ENCODE measurements around the gene MUC5B. TPM values are rescaled to one million over a fixed set of nuclear protein-coding genes. Genes with fewer than 3 reads are reported as not detected.

MUC5B gene
- total RNA-seq, 4 donors from 2014 or later, result 0.44 TPM; not detected in 3

- TF ChIP-seq CTCF (IDR thresholded peaks at IDR 0.05), result no peak
- peak; percentile 69 for ATAC-seq (ENCODE audit: low FRiP score)
- DNase-seq (ENCODE audit: low spot score), result no peak
These were observed 86.1 kb downstream of the MUC5B start for GRCh38 chr11:1308743-1309497.

GRCh38 chr11:1309498-1310317 is 86.8 kb downstream of the MUC5B start, which contains the start of gene TOLLIP:
Gene TOLLIP, minus strand, starts transcription at chr11:1309632. Its CDS starts 134 bp downstream, at chr11:1309498.
- no peak for TF ChIP-seq CTCF (IDR thresholded peaks at IDR 0.05)

GRCh38 chr11:1310318-1310687 is 87.4 kb downstream of the MUC5B start:
- no peak for TF ChIP-seq CTCF (IDR thresholded peaks at IDR 0.05)

More at GRCh38 chr11:1309498-1310317, 86.8 kb downstream of the MUC5B start, which contains the start of gene TOLLIP:
- peak; percentile 86 for DNase-seq (ENCODE audit: low spot score)
- ATAC-seq (ENCODE audit: low FRiP score), result peak; percentile 98

GRCh38 chr11:1310772-1311468 is 88.1 kb downstream of the MUC5B start:
- DNase-seq (ENCODE audit: low spot score) (no peak), ATAC-seq (ENCODE audit: low FRiP score) (no peak)
- no peak for TF ChIP-seq CTCF (IDR thresholded peaks at IDR 0.05)

More at GRCh38 chr11:1310318-1310687, 87.4 kb downstream of the MUC5B start:
- ATAC-seq (ENCODE audit: low FRiP score) (no peak), DNase-seq (ENCODE audit: low spot score) (no peak)

Small RNA genes lying within 50 kb of the gene (small RNA-seq; reads per million reads assigned to genes)
- not detected for gene MIR6744

Other genes starting within 250 kb of the MUC5B start
- gene MUC6, start 186.3 kb upstream of the MUC5B start, total RNA-seq, result not detected
- gene MUC2, start 148.2 kb upstream of the MUC5B start, total RNA-seq, result not detected
- not detected for gene MUC5AC, start 65.1 kb upstream of the MUC5B start, total RNA-seq
- gene TOLLIP, start 86.6 kb downstream of the MUC5B start, total RNA-seq, result 10 to 100 TPM; 33.6 to 52.8 (median 39.9) TPM
- 1 to 10 TPM in 1 of 4 donors, under 1 TPM in 2, not detected in 1; 0.72 to 1.6 (median 0.82) TPM for gene BRSK2, start 166.9 kb downstream of the MUC5B start, total RNA-seq